Purkinje cell (primary cell): Measurements from ENCODE around the gene GAB3. TPM values are rescaled to one million over a fixed set of nuclear protein-coding genes. Genes with fewer than 3 reads are reported as not detected.

Experiments used
- polyA plus RNA-seq: library from polyadenylated mRNA; unstranded; fragments of >200 nt; fragmentation: Nextera tagmentation; gene quantifications from 2 replicates; pipeline ENCODE4 v1.2.1, GENCODE V29; 2014

GAB3 gene, protein sequence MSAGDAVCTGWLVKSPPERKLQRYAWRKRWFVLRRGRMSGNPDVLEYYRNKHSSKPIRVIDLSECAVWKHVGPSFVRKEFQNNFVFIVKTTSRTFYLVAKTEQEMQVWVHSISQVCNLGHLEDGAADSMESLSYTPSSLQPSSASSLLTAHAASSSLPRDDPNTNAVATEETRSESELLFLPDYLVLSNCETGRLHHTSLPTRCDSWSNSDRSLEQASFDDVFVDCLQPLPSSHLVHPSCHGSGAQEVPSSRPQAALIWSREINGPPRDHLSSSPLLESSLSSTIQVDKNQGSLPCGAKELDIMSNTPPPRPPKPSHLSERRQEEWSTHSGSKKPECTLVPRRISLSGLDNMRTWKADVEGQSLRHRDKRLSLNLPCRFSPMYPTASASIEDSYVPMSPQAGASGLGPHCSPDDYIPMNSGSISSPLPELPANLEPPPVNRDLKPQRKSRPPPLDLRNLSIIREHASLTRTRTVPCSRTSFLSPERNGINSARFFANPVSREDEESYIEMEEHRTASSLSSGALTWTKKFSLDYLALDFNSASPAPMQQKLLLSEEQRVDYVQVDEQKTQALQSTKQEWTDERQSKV
- polyA plus RNA-seq, result 0.60 and 2.0 TPM in 2 replicates

DNA sequence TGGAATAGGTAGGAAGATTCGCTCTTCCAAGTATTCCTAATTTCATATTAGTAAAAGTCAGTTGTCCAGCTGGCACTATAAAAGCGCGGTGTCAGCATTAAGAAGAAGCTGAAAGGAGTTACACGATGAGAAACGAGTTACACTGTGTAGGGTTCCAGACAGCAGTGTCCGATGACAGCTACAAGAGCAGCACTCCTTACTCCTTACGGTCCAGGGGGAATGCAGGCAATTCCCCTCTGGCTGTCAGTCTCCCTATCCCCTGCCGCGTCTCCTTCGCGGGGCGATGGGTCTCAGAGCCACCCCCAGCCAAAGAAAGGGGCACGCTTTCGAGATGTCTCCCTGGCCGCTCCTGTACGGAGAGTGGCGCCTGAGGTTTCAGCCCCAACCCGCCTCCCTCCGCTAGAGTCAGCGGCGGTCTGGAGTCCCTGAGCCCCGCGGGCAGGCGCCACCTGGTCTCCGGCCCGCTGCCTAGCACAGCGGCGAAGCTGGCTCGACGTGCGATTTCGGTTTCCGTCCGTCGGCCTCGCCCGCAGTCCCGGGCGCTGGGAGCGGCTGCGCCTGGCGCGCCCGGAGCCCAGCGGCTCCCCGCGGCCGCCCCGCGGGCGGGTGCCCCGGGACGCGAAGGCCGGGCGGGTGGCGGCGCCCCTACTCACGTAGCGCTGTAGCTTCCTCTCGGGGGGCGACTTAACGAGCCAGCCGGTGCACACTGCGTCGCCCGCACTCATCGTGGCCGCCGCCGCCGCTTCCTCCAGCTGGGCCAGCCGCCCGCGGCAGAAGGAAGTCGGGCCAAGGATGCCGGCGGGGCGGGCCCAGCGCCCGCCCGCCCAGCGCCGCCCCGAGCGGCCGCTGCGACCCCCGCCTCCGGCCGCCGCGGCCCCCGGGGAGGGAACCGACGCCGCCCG, at the start of gene GAB3:
Gene GAB3, minus strand, starts transcription at position 777 of the 902 bp plus-strand sequence. Its CDS starts 52 bp downstream, at position 725.

DNA sequence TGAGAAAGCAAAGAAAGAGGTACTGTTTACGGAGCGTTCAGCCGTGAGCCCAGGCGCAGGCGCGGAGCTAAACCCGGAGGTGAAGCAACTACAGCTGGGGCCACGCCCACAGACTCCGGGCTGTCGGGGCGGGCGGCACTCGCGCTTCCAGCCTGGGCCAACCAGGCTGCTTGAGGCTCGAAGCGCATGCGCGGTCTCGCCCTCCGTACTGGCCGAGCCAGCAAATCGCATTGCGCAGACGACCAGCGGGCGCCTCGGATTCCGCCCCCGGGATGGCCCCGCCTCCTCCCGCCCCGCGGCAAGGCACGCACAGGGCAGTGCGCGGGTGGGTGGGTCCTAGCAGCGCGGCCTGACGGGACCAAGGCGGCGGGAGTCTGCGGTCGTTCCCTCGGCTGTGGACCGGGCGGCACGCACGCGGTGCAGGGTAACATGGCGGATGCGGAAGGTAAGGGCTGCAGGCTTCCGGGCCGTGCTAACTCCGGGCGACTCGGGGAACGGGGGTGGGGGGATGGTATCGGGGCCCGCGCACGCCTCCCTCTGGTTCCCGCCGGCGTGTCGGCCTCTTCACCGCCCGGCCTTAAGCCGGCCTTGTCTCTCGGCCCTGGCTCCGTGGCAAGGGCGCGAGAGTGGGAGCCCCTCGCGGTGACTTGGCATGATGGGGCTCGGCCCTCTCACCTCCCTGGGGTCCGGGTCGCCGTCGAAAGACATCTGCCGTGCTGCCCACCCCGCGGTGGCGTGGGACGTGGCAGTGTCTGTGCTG, 11.8 kb upstream of the GAB3 start, which contains the start of gene DKC1:
Gene DKC1, plus strand, starts transcription at position 328 of the 760 bp plus-strand sequence. Its CDS starts 102 bp downstream, at position 430.

DNA sequence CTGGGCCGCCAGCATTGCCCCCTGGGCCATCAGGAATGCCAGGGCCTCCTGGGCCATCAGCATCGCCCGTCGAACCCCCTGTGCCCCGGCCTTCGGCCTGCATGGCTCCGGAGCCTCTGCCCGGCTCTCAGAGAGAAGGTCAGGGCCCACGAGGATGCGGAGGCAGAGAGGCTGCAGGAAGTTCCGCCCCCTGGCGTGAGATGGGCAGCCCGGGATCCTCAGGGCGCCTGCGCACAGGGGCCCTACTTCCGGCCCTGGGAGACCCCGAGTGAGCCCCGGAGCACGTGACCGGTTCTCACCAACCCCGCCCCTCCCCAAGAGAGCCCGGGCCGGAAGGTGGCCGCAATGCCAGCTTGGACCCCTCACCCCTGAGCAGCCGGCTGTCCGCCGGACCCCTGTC, 97.5 kb downstream of the GAB3 start, which contains the start of gene CTAG2:
Gene CTAG2, minus strand, starts transcription at position 167 of the 400 bp plus-strand sequence. Its CDS starts 64 bp downstream, at position 103.

Other genes starting within 250 kb of the GAB3 start
- gene FAM3A, start 234.8 kb downstream of the GAB3 start, polyA plus RNA-seq, result 2.3 and 7.8 TPM in 2 replicates
- gene G6PD, start 204.2 kb downstream of the GAB3 start, polyA plus RNA-seq, result 0.31 and 3.0 TPM in 2 replicates
- gene IKBKG, start 203.5 kb downstream of the GAB3 start, polyA plus RNA-seq, result 2.3 and 5.1 TPM in 2 replicates
- not detected in 2 replicates for gene CTAG1A, start 165.9 kb downstream of the GAB3 start, polyA plus RNA-seq
- not detected in 2 replicates for gene CTAG1B, start 131.8 kb downstream of the GAB3 start, polyA plus RNA-seq
- not detected in 2 replicates for gene CTAG2, start 97.5 kb downstream of the GAB3 start, polyA plus RNA-seq
- gene DKC1, start 11.8 kb upstream of the GAB3 start, polyA plus RNA-seq, result 13.2 and 14.1 TPM in 2 replicates
- 37.5 and 52.6 TPM in 2 replicates for gene MPP1, start 54.4 kb upstream of the GAB3 start, polyA plus RNA-seq
- gene SMIM9, start 83.6 kb upstream of the GAB3 start, polyA plus RNA-seq, result not detected in 2 replicates
- 8.1 TPM in 1 of 2 replicates, not detected in the other for gene F8A1, start 135.3 kb upstream of the GAB3 start, polyA plus RNA-seq